ENCODE results near the gene FLT4.
"Not testable (repeated sequence)": the region's sequence is repeated elsewhere in the genome, so short reads cannot be mapped to it uniquely, and the experiment has no call there.

- not testable (repeated sequence) for TF ChIP-seq CTCF (IDR thresholded peaks at IDR 0.05; ENCODE audit: poor library complexity, severe bottlenecking); EZH2 (IDR thresholded peaks at IDR 0.05; ENCODE audit: borderline replicate concordance, insufficient read depth, low read length, poor library complexity, severe bottlenecking); POLR2AphosphoS5 (IDR thresholded peaks at IDR 0.05); SMC3 (conservative IDR thresholded peaks at IDR 0.05; ENCODE audit: poor library complexity); REST (IDR thresholded peaks at IDR 0.05; ENCODE audit: borderline replicate concordance); TAF1 (IDR thresholded peaks at IDR 0.05; ENCODE audit: low read depth); RAD21 (conservative IDR thresholded peaks at IDR 0.05)
These were observed 22.6 kb upstream of the FLT4 start for GRCh38 chr5:180671958-180672524.
